HepG2 (cell line): ENCODE measurements around the gene CTAG1A. TPM values are rescaled to one million over a fixed set of nuclear protein-coding genes. Genes with fewer than 3 reads are reported as not detected.

ENCODE experiments used
- ATAC-seq: fragments of 200-7000 bp; cut with Tn5 transposase; 3 replicates; pipeline ENCODE4 v1.9.1; 2020; ENCODE audit warnings: mild to moderate bottlenecking, moderate library complexity
- BruUV-seq: library from RNA; stranded (reverse); fragments of 400-500 nt; replicated peaks from 2 replicates; lab custom pipeline; 2021; lab: Mats Ljungman, UMichigan
- CTCF ChIA-PET: fragments of 300-600 bp; formaldehyde crosslinking; extraction: SDS; loops from one replicate; lab custom pipeline; 2021; ENCODE audit warnings: low total read pairs, inconsistent platforms, low intra/inter-chr PET ratio; lab: Yijun Ruan, JAX
- POLR2A ChIA-PET: fragments of 350-600 bp; sonication (Branson Sonifier 250); formaldehyde crosslinking; loops from one replicate; lab custom pipeline; 2020; ENCODE audit warnings: antibody characterized with exemption, inconsistent platforms; lab: Yijun Ruan, JAX
- DNase-seq: peaks from one replicate; pipeline ENCODE4 v3.0.0-alpha.2; 2015; ENCODE audit warnings: low spot score
- FAIRE-seq: peaks from 3 replicates; lab custom pipeline; 2011; peaks lifted over from hg19 to GRCh38; lab: Jason Lieb, UNC
- H2AFZ ChIP-seq: one replicate; pipeline ENCODE4 v1.6.1; 2011; ENCODE audit warnings: low read length, inconsistent platforms
- H3K27ac ChIP-seq: fragments of 300-600 bp; 3 replicates; pipeline ENCODE4 v1.8.0; 2011; ENCODE audit warnings: mixed run types, mild to moderate bottlenecking, mixed read lengths, low read length, inconsistent platforms; ENCODE audit not compliant: insufficient read depth; ENCODE audit errors: extremely low read length
- H3K27me3 ChIP-seq, 2 experiments: fragments of 200-600 bp in 1 of 2; 2 replicates in 1 of 2; 3 replicates in 1 of 2; pipeline versions ENCODE4 v1.6.0 to v1.8.0; 2011; ENCODE audit warnings: low read length in 2 of 2, mild to moderate bottlenecking in 2 of 2, moderate library complexity in 2 of 2, inconsistent platforms in 1 of 2; ENCODE audit not compliant: insufficient read depth in 2 of 2, control insufficient read depth in 1 of 2
- H3K36me3 ChIP-seq, 2 experiments: fragments of 200-600 bp in 1 of 2; replicated peaks in 1 of 2; 2 replicates in 1 of 2; 3 replicates in 1 of 2; pipeline versions ENCODE4 v1.5.1 to v1.8.0; 2011; ENCODE audit warnings: low read length in 2 of 2, inconsistent platforms in 1 of 2; ENCODE audit not compliant: insufficient read depth in 2 of 2, control insufficient read depth in 1 of 2
- H3K4me1 ChIP-seq: 2 replicates; pipeline ENCODE4 v1.5.1; 2012; ENCODE audit warnings: low read length, inconsistent platforms; ENCODE audit not compliant: insufficient read depth
- H3K4me2 ChIP-seq: 2 replicates; pipeline ENCODE4 v1.6.0; 2011; ENCODE audit warnings: low read depth, low read length, inconsistent platforms
- H3K4me3 ChIP-seq, 3 experiments: fragments of 200-600 bp in 1 of 3; sonication (generic), shearing (Covaris generic) in 1 of 3; replicated peaks in 1 of 3; 2 replicates each; pipeline ENCODE4 v1.5.1; 2011 to 2016; ENCODE audit warnings: low read length in 3 of 3, inconsistent platforms in 2 of 3, low read depth in 2 of 3, mild to moderate bottlenecking in 2 of 3, control low read depth in 1 of 3, mixed read lengths in 1 of 3; ENCODE audit not compliant: insufficient read depth in 1 of 3
- H3K79me2 ChIP-seq: one replicate; pipeline ENCODE4 v1.6.1; 2011; ENCODE audit warnings: low read length, inconsistent platforms; ENCODE audit not compliant: insufficient read depth
- H3K9ac ChIP-seq: 2 replicates; pipeline ENCODE4 v1.6.0; 2011; ENCODE audit warnings: mild to moderate bottlenecking, low read depth, low read length, inconsistent platforms; ENCODE audit not compliant: insufficient read depth
- H3K9me3 ChIP-seq: 2 replicates; pipeline ENCODE4 v1.5.1; 2012; ENCODE audit warnings: mild to moderate bottlenecking, low read length
- H4K20me1 ChIP-seq: 2 replicates; pipeline ENCODE4 v1.6.0; 2011; ENCODE audit warnings: inconsistent platforms, mild to moderate bottlenecking, low read length, moderate library complexity; ENCODE audit not compliant: insufficient read depth
- AHR ChIP-seq: IDR thresholded peaks from 2 replicates; pipeline ENCODE4 v1.6.1; 2018; ENCODE audit warnings: missing genetic modification reagents, missing compliant biosample characterization
- BCL3 ChIP-seq: sonication (generic); formaldehyde crosslinking; IDR thresholded peaks from 2 replicates; pipeline ENCODE4 v1.5.1; 2020; ENCODE audit warnings: mild to moderate bottlenecking, missing genetic modification reagents, moderate library complexity
- DDIT3 ChIP-seq: sonication (generic); formaldehyde crosslinking; IDR thresholded peaks from 2 replicates; pipeline ENCODE4 v1.4.0; 2020; ENCODE audit warnings: mild to moderate bottlenecking, missing genetic modification reagents
- MAFK ChIP-seq, 2 experiments: IDR thresholded peaks in 1 of 2; conservative IDR thresholded peaks in 1 of 2; 2 replicates each; pipeline ENCODE4 v1.6.1; 2011; ENCODE audit warnings: improper control_type of control experiment in 2 of 2, low read length in 2 of 2
- NFRKB ChIP-seq: fragments of 450-650 bp; IDR thresholded peaks from 2 replicates; pipeline ENCODE4 v1.6.1; 2017
- PBX3 ChIP-seq: sonication (generic); formaldehyde crosslinking; IDR thresholded peaks from 2 replicates; pipeline ENCODE4 v1.8.1; 2023; ENCODE audit warnings: missing genetic modification reagents, inconsistent platforms, borderline replicate concordance
- SALL1 ChIP-seq: sonication (generic); formaldehyde crosslinking; IDR thresholded peaks from 2 replicates; pipeline ENCODE4 v1.8.0; 2022; ENCODE audit warnings: mild to moderate bottlenecking, missing genetic modification reagents
- SIX4 ChIP-seq: sonication (generic); formaldehyde crosslinking; IDR thresholded peaks from 2 replicates; pipeline ENCODE4 v1.4.0; 2020; ENCODE audit warnings: missing genetic modification reagents
- ZGPAT ChIP-seq: IDR thresholded peaks from 2 replicates; pipeline ENCODE4 v1.6.1; 2016; ENCODE audit warnings: mild to moderate bottlenecking
- ZNF136 ChIP-seq: sonication (generic); formaldehyde crosslinking; IDR thresholded peaks from 2 replicates; pipeline ENCODE4 v1.8.1; 2022; ENCODE audit warnings: low read depth, mild to moderate bottlenecking, moderate library complexity, missing genetic modification reagents
- ZNF260 ChIP-seq: sonication (generic); formaldehyde crosslinking; IDR thresholded peaks from 2 replicates; pipeline ENCODE4 v1.4.0; 2020; ENCODE audit warnings: missing genetic modification reagents, low read depth, mild to moderate bottlenecking, borderline replicate concordance
- ZNF337 ChIP-seq: sonication (generic); formaldehyde crosslinking; IDR thresholded peaks from 2 replicates; pipeline ENCODE4 v1.5.1; 2020; ENCODE audit warnings: missing genetic modification reagents, low read depth, mild to moderate bottlenecking, borderline replicate concordance
- ZSCAN9 ChIP-seq: IDR thresholded peaks from 2 replicates; pipeline ENCODE4 v1.6.1; 2016; ENCODE audit warnings: borderline replicate concordance
- WGBS: methylation state at CpG from one replicate; pipeline ENCODE4 v1.1.6; 2017; ENCODE audit warnings: low lambda C conversion rate; 5-methylcytosine and 5-hydroxymethylcytosine counted together
- in situ Hi-C: cut with HindIII; loops from 2 replicates; pipeline ENCODE4 v1.10.0; 2017; ENCODE audit warnings: low pct_unique_long_range_greater_than_20kb; ENCODE audit not compliant: extremely low pct_ligation_motif_present
- intact Hi-C: fragments of 100-400 bp; cut with micrococcal nuclease; formaldehyde crosslinking; loops from one replicate; pipeline ENCODE4 v1.10.0; 2022; ENCODE audit not compliant: unreplicated experiment
- polyA plus RNA-seq, 8 experiments: library from polyadenylated mRNA; depleted of rRNA in 3 of 8; stranded (reverse) in 7 of 8; unstranded in 1 of 8; fragments of >200 nt; fragmentation: Illumina TruSeq in 4 of 8; extraction: Trizol in 4 of 8; gene quantifications; 2 replicates each; pipeline versions ENCODE4 v1.2.1 to v1.2.3, GENCODE V29; 2011 to 2016; ENCODE audit warnings: low read depth in 4 of 8, missing spikeins in 1 of 8, mixed read lengths in 1 of 8; ENCODE audit not compliant: insufficient read depth in 1 of 8
- total RNA-seq, 5 experiments: library from RNA; depleted of rRNA; stranded (reverse); fragments of >200 nt; fragmentation: Illumina TruSeq; extraction: Trizol; gene quantifications; 2 replicates each; pipeline ENCODE4 v1.2.3, GENCODE V29; 2016; ENCODE audit warnings: low read depth in 1 of 5

The CTAG1A gene
- total and polyA plus RNA-seq, 2 of the 13 experiments (the other 11 are each of a cell fraction or from before 2014, with no cell fraction given): not detected

- FAIRE-seq (no peak), DNase-seq (no peak), ATAC-seq (no peak)
- TF ChIP-seq MAFK (conservative IDR thresholded peaks at IDR 0.05 in 1 of 2, IDR thresholded peaks at IDR 0.05 in 1 of 2; ENCODE audit: low read length in 2 of 2) (no peak), SALL1 (CRISPR knock-in tag) (no peak), ZNF337 (CRISPR knock-in tag) (no peak), ZNF136 (CRISPR knock-in tag) (no peak), ZSCAN9 (CRISPR knock-in tag) (no peak), NFRKB (no peak), ZGPAT (CRISPR knock-in tag) (no peak), ZNF260 (no peak), BCL3 (CRISPR knock-in tag) (no peak), AHR (CRISPR knock-in tag) (no peak), PBX3 (no peak), SIX4 (CRISPR knock-in tag) (no peak), DDIT3 (CRISPR knock-in tag) (no peak)
- no peaks in the 10 kb centered on the region for H3K36me3 ChIP-seq
- no peak overlapping the region for H2AFZ ChIP-seq
- intact Hi-C loops: no loop called here
- BruUV-seq: no TSS peak
- no peak overlapping the region for H3K4me2 ChIP-seq
- whole genome bisulfite sequencing: 0% methylated on average over 2 of the region's 2 CpGs
- POLR2A ChIA-PET: no interaction called here
- no peaks in the 10 kb centered on the region for H3K9me3 ChIP-seq
- in situ Hi-C loops: loop anchor here (25.0 kb wide), 1 partner anchor 242 kb away; the partner anchor contains the start of gene SMIM9
- no peaks in the 10 kb centered on the region for H4K20me1 ChIP-seq
- no peak overlapping the region for H3K27ac ChIP-seq
- 0 out of 5 replicates have a peak, but pooled peaks cover 0 to 6% of the 10 kb centered on the region in 2 experiments for H3K27me3 ChIP-seq
- no peaks in the 10 kb centered on the region for H3K4me1 ChIP-seq
- no peaks in the 10 kb centered on the region for H3K79me2 ChIP-seq
- CTCF ChIA-PET: no interaction called here
- no peak overlapping the region for H3K4me3 ChIP-seq
- H3K9ac ChIP-seq: no peak overlapping the region
Measured at GRCh38 chrX:154595559-154596249, 10.8 kb downstream of the CTAG1A start.
